Stimulated activated CD4-positive, alpha-beta T cell treated with anti-CD3 and anti-CD28 coated beads, Interleukin-12 subunit alpha, Interleukin-12 subunit beta, amount 100 ng/mL, for 24 hours (primary cell): Measurements from ENCODE around the gene MAP4K5.
"Not testable (repeated sequence)": the region's sequence is repeated elsewhere in the genome, so short reads cannot be mapped to it uniquely, and the experiment has no call there.

ENCODE experiments used
- DNase-seq, 2 experiments: peaks; one replicate each; pipeline ENCODE4 v3.0.0-alpha.2; 2020; ENCODE audit warnings: low read depth in 2 of 2

Gene MAP4K5

DNA sequence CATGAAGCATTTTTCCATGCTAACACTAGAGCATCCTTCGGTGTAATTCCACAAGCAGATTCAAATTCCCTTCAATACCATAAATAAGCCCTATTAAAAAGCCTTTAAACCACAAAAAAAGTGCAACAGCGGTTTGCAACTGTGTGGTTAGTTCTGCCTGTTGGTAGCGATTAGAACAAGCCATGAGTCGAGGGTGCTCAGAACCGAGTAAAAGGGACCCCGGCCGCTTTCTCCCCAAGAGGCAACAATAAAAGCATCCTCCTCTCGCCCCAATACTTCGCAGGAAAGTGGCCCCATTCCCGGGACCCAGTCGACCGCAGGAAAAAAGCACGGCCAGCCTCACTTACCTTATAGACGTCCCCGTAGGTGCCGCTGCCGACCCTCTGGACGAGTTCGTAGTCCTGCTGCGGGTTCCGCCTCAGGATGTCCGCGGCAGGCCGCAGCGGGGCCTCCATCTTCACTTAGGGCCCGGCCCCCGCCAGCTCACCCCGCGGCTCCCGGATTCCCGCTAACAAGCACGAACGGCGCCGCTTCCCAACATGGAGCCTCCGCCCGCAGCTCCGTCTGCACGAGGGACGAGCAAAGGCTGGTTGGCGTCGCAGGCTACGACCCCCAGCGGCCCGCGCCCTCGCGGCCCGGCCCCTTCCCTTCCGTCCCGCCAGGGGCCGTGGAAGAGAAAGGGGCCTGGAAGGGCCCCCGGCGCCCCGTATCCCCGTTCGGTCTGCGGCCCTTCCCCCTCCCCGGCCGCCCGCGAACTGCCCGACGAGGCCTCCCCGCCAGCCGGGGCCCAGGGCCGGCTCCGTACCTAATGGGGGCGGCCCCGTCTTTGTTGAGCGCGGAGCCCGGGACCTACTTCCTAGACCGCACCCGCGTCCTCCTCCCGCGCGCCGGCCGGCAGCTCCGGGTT is 521 bp downstream of the MAP4K5 start:
- DNase-seq, result no peak

DNA sequence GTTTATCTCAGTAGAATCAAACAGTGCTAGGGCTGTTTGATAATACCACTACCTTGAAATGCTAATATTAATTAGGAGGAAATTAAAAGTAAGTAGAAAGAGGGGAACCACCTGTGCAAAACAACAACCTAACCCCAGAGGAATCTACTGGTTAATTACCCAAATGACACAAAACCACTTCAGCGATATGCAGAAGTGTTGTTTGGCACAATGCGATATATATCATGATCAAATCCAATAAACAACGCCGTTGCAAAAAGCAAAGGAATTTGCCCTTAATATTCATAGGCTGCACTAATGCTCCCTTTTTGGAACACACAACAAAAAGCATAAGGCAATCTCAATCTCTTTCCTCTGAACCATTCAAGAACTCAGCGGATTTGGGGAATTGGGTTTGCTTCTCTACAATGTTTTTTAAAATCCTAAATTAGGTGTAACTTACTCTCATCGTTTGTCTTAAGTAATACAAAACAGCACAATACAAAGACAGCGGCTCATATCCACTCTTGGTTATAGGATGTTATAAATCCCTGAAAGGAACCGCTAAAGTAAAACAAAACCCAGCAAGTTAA is 1.5 kb downstream of the MAP4K5 start:
- DNase-seq, result no peak

DNA sequence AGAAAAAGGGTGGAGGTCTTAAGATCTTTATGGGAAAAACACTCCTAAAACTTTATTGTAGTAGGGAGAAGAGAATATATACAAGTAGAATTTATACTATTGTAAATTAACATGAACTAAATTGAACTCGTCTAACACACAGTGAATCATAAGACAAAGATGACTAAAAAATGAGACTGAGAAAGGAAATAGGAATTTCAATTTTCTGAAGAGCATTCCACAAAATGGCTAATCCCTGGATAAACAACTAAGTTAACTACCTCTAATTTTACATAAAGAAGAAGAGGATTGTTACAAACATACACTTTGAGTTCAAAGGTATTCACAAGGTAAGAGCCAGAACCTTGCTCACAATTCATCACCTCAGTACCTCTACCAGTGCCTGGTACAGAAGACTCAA is 2.0 kb downstream of the MAP4K5 start:
- DNase-seq, result no peak

DNA sequence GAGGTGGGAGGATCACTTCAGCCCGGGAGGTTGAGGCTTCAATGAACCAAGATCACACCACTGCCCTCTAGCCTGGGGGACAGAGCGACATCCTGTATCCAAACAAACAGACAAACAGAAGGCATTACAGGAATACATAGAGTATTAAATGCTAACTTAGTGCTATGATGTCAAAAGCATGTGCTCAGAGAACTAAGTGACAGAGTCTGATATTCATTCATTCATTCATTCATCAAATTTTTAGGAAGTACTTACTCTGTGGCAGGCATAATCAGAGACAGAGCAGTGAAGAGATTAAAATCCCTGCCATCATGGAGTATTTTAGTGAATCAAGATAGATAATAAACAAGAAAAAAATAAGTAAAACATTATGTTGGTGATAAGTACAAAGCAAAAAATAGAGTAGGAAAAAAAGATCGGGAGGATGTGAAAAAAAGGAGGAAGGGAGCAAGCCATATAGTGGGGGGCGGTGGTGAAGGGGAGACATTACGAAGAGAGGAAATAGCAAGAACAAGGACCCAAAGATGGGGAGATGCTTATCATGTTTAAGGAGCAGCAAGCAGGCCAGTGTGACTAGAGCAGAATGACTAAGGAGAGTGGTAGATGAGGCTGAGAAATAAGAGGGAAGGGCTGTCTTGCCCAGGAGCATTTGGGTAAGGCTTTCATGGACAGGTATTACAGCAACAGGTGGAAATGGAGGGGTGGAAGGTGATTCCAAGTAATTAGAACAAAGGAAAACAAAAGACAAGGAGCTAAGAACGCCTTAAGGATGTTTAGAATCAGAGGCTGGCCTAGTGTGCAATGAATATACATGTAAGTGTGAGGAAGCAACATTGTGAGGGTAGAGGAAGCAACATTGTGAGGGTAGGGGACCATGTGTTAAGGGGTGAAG is 2.8 kb downstream of the MAP4K5 start:
- no peak for DNase-seq

DNA sequence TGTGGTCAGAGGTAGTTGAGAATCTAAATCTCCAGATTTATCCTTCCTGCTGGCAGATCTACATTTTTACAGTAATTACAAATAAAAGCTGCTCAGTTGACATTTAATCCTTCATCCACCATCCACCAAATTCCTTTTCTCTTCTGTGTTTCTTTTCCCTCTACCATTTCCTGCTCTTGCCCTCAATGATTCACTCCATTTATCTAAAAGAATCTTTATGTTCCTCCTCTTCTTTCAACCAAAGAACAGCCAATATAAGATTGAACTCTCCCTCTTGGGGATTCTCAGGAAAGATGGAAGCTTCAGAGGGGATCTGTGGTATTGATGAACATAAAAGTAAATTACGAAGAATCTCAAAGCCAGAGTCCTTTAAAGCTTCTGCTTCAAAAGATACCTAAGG is 4.4 kb downstream of the MAP4K5 start:
- DNase-seq, result no peak

DNA sequence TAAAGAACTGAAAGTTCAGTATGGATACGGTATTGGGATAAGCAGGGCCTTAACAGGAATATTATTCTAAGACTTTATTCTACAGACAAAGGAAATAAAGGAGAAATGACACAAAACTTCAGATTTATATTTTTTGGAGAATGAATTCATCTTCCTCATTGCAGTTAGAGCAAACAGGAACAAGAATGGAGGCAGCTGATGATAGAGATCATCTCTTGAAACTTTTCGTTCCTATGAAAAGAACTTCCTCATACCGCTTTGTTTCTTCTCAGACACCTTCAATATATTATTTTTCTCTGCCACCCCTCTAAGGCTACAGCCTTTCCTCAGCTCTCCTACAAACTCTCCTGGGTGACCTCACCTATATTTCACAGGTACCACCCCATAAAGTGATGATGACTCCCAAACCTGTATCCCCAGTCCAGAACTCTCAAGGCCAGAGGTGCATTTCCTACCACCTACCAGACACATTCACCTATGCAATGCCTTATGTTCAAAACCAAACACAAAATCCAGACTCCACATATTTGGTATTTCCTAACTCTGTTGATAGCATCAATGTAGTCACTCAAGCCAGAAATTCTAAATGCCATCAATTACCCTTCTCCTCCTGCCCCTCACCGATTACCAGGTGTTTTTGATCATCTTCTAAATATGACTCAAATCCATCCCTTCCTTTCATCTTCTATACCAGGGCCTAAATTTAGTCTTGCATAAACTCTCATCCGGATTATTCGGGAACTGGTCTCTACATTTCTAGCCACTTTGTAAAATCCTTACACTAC is 7.4 kb downstream of the MAP4K5 start:
- DNase-seq, result no peak

DNA sequence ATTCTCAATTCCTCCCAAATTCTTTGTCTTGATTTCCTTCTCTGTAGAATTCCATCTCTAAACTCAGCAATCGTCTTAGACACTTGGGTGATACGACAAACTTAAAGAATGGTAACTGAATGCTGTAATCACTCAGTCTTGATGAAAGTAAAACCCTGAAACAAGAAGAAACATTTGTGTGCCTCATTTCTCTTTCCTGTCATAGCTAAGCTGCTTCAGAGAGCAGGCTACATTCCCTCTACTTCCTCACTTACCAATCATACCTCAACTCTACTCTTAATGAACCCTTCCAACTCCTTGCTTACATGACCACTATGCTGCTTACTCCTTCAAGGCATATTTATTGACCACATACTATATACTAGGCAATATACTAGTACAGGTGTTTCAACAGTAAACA is 8.3 kb downstream of the MAP4K5 start:
- no peak for DNase-seq

DNA sequence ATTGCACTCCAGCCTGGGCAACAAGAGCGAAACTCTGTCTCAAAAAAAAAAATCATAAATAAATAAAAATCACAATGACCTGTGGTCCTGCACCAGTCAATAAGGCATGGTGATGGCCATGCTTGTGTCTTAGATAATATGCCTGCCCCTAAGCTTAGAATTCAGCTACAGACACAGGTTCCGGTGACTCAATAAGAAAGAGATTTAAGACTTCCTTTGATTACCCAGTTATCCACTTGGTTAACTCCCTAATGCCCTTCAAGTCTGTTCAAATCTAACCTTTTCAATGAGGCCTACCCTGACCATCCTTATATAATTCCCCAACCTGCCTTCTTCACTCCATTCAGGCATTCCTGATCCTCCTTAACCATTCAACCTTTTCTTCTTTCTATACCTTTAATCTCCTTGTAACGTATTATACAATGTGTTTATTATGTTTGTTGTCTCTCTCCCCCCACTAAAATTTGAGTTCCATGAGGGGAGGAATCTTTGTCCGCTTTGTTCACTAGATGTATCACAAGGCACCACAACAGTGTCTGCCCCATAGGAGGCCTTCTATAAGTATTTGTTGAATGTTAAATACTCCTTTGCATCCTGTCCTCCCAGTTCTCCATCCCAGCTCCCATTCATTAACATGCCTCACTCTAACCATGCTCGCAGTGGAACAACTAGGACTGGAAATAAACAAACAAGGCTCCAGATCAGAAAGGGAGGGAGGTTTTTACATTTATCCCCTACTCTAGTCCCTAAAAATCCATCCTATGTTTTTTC is 8.9 kb downstream of the MAP4K5 start:
- no peak for DNase-seq

DNA sequence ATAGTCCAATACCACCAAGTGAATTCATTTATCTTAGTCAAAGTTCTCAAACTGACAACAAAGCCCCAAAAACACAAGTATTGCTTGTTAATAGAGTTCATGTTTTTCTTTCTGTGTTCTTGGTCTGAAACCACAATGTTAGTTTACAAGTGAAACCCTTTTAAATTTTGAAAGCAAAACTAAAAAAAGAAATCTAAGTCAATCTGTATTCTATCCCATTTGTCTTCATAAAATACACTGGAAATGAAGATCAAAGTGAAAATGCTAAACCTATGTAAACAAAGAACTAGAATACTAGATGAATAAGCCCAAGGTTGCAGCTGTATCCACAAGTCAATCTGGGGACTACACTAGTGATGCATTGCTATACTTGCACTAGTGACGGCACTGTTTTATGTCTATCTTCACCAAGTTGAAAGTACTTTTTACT is 10.4 kb downstream of the MAP4K5 start:
- DNase-seq, result no peak

DNA sequence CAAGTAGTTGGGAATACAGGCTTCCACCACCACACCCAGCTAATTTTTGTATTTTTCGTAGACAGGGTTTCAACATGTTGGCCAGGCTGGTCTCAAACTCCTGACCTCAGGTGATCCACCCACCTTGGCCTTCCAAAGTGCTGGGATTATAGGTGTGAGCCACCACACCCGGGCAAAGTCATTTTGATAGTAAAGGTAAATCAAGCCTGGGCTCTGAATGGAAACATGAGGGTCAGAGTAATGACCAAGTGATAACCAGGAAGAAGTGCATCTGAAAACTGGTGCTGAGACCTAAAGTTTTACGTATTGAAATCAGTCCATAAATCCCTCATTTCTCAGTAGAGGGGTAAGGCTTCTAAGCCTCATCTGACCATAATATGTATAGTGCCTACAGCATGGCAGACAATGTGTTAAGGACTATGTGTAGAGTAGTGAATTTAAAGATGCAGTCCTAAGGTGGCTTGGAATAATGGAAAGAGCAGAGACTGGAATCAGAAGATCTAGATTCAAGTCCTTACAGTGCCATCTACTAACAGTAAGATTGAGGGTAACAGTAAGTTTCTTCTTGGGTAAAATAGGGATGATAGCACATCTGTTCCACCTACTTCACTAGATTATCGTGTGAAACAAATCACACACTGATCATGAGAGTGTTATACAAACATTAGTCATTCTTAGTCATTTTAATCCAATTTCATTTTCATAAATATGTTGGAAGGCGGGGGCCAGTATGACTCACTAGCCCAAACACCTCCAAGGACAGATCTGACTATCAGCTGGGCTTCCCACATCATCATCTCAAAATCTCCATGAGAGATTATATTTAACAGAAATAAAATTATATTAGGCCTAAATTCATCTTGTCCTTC is 11.2 kb downstream of the MAP4K5 start:
- DNase-seq, result peak; percentile 35 to 48

DNA sequence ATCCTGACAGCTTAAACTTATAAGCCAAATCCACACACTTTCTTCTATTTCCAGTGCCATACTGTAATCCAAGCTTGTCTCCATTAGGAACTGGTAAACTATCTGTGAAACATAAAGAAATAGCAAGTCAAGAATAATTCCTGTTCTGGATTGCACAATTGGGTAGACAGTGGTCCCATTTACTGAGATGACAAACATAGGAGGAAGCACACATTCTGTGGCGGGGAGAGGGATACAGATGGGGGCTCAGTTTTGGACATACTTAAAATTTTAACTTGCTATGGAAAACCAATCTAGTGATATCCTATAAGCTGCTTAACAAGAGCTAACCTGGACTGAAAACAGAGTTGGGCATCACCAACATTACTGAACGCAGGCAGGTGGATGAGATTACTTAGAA is 16.3 kb downstream of the MAP4K5 start:
- DNase-seq, result no peak

DNA sequence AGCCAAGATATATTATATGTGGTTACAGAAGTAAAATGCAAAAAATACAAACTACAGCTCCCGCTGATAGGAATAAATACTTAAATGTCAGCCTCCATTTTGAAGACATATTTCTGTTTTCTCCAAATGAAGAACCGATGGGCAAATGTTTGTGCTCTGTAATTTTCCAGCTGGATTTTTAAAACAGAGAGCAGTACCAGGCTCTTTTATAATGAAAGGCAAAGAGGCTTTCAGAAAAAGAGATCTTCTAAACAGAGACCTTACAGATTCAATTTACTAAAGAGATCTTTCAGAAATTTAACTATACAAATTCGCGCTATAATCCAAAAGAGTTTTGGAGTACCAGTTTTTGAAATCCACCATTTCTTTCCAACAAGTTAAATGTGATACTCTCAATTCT is 19.9 kb downstream of the MAP4K5 start:
- no peak for DNase-seq

DNA sequence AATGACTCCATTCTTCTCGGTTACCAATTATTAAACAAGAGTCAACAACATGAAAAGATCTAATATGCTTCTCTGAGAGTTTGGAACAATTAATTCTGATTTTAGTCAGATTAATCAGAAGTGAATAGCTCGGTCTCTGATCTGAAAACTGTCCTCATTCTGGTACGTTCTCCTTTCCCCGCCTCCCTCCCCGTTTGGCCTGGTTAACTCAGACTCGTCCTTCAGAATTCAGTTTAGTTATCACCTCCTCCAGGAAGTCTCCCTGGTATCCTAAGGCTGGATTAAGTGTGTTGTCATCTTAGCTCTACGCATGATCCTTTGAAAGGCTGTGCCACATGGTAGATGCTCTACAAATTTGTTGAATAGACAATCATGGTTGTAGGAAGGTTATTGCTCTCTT is 22.2 kb downstream of the MAP4K5 start:
- DNase-seq, result no peak

DNA sequence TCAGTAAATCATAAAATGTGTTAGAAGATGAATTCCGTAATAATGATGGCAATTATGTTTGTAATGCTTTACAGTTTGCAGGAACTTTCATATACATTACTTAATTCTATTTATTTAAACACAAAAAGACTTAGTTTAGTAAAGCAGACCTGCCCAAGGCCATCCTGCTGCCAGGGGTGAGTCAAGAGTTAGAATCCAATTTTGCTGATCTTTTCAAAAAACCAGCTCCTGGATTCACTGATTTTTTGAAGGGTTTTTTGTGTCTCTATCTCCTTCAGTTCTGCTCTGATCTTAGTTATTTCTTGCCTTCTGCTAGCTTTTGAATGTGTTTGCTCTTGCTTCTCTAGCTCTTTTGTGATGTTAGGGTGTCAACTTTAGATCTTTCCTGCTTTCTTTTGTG is 25.3 kb downstream of the MAP4K5 start:
- DNase-seq, result not testable (repeated sequence)

DNA sequence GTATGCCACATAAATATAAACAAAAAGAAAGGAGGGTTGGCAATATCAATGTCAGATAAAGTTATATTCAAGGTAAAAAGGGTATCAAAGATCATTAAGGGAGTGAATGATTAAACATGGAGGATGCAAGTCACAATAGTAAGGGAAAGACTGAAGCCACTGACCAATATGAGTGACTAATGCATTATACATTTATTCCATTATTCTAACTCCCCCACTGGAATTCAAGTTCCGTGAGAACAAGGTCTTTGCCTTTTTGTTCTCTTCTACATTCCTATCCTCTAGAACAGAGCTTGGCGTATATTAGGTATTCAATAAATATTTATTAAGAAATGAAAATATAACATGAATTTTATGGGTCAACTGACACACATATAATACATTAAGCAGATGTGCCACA is 30.7 kb downstream of the MAP4K5 start:
- DNase-seq, result no peak

DNA sequence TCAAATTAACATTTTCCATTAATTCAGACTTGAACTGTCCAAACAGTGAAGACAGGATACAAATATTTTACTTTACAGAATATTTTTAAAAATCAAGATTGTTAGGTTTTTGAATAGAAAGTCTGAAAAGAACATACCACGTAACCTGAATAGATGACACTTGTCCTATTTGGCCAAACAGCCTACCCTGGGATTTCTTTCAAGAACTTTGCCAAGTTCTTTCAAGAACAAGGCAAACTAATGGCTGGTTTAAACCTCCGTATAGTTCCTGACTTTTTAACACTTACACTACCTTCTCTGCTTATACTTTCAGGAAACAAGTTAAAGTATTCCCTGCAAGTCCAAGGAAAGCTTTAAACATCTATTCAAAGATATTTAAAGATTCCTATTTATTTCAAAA is 35.0 kb downstream of the MAP4K5 start:
- DNase-seq, result no peak

DNA sequence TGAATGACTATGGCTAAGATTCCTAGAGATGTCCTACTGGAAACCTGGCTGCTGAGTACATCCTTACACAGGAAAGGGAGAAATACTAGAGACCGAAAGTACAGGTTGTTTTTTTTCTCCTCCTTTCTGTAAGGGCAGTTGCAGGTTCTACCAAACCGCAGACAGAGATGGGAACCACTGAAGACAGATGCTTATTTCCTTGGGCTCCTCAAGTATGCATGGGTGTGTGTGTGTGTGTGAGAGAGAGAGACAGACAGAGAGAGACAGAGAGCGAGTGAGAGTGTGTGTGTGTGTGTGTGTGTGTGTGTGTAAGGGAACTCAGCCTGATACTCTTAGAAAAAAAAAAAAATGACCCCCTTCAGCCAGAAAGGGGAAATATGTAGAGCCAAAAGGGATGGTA is 42.5 kb downstream of the MAP4K5 start:
- DNase-seq, result no peak

DNA sequence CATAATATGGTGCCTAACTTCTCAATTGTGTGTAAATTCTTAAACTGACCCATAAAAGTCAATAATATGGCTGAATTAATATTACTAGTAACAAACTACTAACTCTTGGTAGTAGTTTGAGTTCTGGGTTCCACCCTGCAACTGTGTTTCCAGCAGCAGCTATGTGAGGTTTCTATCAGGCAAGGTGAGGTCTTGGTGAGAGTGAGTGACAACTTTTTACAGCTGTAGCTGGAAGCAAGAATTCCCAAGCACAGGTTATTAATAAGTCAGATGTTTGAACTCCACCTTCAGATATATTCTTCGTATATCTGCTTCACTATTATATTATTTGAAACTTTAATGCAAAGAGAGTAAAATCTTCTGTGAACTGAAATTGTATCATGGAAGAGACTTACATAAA is 43.8 kb downstream of the MAP4K5 start:
- no peak for DNase-seq

DNA sequence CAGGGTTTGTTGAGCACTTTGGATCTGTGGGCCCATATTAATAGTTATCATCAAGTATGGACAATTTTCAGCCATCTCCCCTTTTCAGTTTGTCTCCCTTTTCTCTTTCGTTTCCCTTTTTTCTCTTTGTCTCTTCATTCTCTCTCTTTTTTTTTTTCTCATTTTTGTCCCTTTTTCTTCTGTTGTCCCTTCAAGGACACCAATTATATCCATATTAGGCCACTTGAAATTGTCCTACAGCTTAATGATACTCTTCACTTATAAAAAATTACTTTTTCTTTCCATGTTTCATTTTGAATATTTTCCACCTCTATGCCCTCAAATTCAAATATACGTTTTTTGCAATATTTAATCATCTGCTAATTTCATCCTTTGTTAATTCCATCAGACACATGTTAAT is 53.3 kb downstream of the MAP4K5 start:
- DNase-seq, result no peak

DNA sequence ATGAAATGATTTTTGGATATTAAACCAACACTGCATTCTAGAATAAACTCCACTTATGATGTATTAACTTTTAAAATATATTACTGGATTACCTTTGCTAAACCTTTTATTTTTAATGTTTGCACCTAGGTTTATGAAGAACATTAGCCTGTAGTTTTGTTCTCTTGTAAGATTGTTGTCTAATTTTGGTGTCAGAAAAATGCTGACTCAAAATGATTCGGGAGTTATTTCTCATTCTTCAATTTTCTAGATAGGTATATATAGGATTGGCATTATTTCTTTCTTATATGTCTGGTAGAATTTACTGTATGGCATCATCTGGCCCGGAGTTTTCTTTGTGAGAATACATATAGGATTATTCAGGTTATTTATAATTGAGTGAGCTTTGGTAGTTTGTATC is 54.6 kb downstream of the MAP4K5 start:
- no peak for DNase-seq
